ENCODE results near the gene RPS4Y1. TPM values are rescaled to one million over a fixed set of nuclear protein-coding genes. Genes with fewer than 3 reads are reported as not detected.

The RPS4Y1 gene
- total and polyA plus RNA-seq, 2 of the 4 experiments (the other 2 are of a cell fraction) = not detected

GRCh38 chrY:2893471-2893870 is 52.1 kb downstream of the RPS4Y1 start:
- no peak overlapping the region for H4K91ac ChIP-seq (ENCODE audit: insufficient read depth, low read depth, low read length)

More at GRCh38 chrY:2893471-2893870, 52.1 kb downstream of the RPS4Y1 start:
- H3K36me3 ChIP-seq (ENCODE audit: control insufficient read depth, insufficient read depth, low read length) = no peaks in the 10 kb centered on the region
- no peak overlapping the region for H3K56ac ChIP-seq (ENCODE audit: extremely low read depth, insufficient read depth, low read length)
- dilution Hi-C loops (cut with HindIII; ENCODE audit: low sequenced_read_pairs, unreplicated experiment) (no loop called here), intact Hi-C loops (cut with micrococcal nuclease) (no loop called here), in situ Hi-C loops (cut with MboI; ENCODE audit: low sequenced_read_pairs) (no loop called here)
- no peak for ATAC-seq (ENCODE audit: low read depth)
- DNase-seq = no peak
- no peaks in the 10 kb centered on the region for H3K9me1 ChIP-seq (ENCODE audit: insufficient read depth, low read length)
- H3K4me1 ChIP-seq (ENCODE audit: control insufficient read depth, insufficient read depth, low read length) = no peaks in the 10 kb centered on the region
- no peaks in the 10 kb centered on the region for H3K27me3 ChIP-seq (ENCODE audit: control insufficient read depth, insufficient read depth, low read length)
- no peak overlapping the region for H2AK9ac ChIP-seq (replicated peaks; ENCODE audit: low read depth, low read length, poor library complexity)
- H2BK20ac ChIP-seq (ENCODE audit: low read depth, low read length) = no peak overlapping the region
- TF ChIP-seq USF2 (IDR thresholded peaks at IDR 0.05; ENCODE audit: low read depth, low read length) (no peak), SMC3 (IDR thresholded peaks at IDR 0.05; ENCODE audit: low read depth, low read length) (no peak), ELK1 (IDR thresholded peaks at IDR 0.05; ENCODE audit: borderline replicate concordance, low read depth, low read length) (no peak), RAD21 (IDR thresholded peaks at IDR 0.05; ENCODE audit: low read length) (no peak), BHLHE40 (IDR thresholded peaks at IDR 0.05; ENCODE audit: low read depth, low read length) (no peak), CTCF (conservative IDR thresholded peaks at IDR 0.05; ENCODE audit: low read depth, low read length) (no peak), POLR2A (IDR thresholded peaks at IDR 0.05; ENCODE audit: low read depth, low read length) (no peak), MAFK (IDR thresholded peaks at IDR 0.05; ENCODE audit: low read depth, low read length) (no peak), NFE2L2 (IDR thresholded peaks at IDR 0.05; ENCODE audit: low read depth, low read length) (no peak), RFX5 (IDR thresholded peaks at IDR 0.05; ENCODE audit: low read depth, low read length) (no peak), CEBPB (IDR thresholded peaks at IDR 0.05; ENCODE audit: low read depth, low read length) (no peak), RCOR1 (IDR thresholded peaks at IDR 0.05; ENCODE audit: insufficient replicate concordance, low read length) (no peak), MAZ (IDR thresholded peaks at IDR 0.05; ENCODE audit: borderline replicate concordance, low read depth, low read length) (no peak), FOS (IDR thresholded peaks at IDR 0.05; ENCODE audit: low read depth, low read length) (no peak), CHD1 (IDR thresholded peaks at IDR 0.05; ENCODE audit: low read depth, low read length) (no peak), MXI1 (IDR thresholded peaks at IDR 0.05; ENCODE audit: borderline replicate concordance, low read depth, low read length) (no peak)
- no TSS peak for BruUV-seq (replicated peaks)
- H2BK15ac ChIP-seq (ENCODE audit: low read depth, low read length) = no peak overlapping the region
- no peak overlapping the region for H2AFZ ChIP-seq (replicated peaks; ENCODE audit: low read length, poor library complexity)
- no peaks in the 10 kb centered on the region for H3K9me3 ChIP-seq (ENCODE audit: control insufficient read depth, insufficient read depth, low read length)
- no peak overlapping the region for H2BK120ac ChIP-seq (ENCODE audit: low read depth, low read length)
- no peak overlapping the region for H3K14ac ChIP-seq (replicated peaks; ENCODE audit: low read depth, low read length)
- no peak overlapping the region for H3K9ac ChIP-seq (ENCODE audit: low read depth, low read length)
- no peak overlapping the region for H2AK5ac ChIP-seq (ENCODE audit: low read depth, low read length)
- no peak overlapping the region for H4K8ac ChIP-seq (ENCODE audit: low read depth in 2 of 2, low read length in 2 of 2)
- H3K4ac ChIP-seq (ENCODE audit: low read depth, low read length) = no peak overlapping the region
- H4K5ac ChIP-seq (ENCODE audit: low read depth, low read length) = no peak overlapping the region
- no peak overlapping the region for H2BK5ac ChIP-seq (ENCODE audit: low read depth, low read length, poor library complexity, severe bottlenecking)
- no peak overlapping the region for H3K27ac ChIP-seq (ENCODE audit: insufficient read depth, low read length)
- H3K4me3 ChIP-seq (ENCODE audit: insufficient read depth, low read depth, low read length) = no peak overlapping the region
- H4K20me1 ChIP-seq (ENCODE audit: insufficient read depth, low read length) = no peaks in the 10 kb centered on the region
- no peak overlapping the region for H3K23ac ChIP-seq (ENCODE audit: low read depth, low read length)
- ChIA-PET CTCF (no interaction called here), POLR2A (ENCODE audit: unreplicated experiment) (no interaction called here)
- no peak overlapping the region for H3K4me2 ChIP-seq (ENCODE audit: low read depth, low read length)
- WGBS, 2 experiments (ENCODE audit: extremely low coverage in 2 of 2, insufficient read length in 1 of 2) = no CpG with 5 or more reads among the region's 1 CpG
- no peaks in the 10 kb centered on the region for H3K79me1 ChIP-seq (ENCODE audit: low read depth in 1 of 2, low read length in 2 of 2)
- H3K18ac ChIP-seq (ENCODE audit: low read depth, low read length) = no peak overlapping the region
